Right lobe of liver (tissue), 6 donors: Measurements from ENCODE around the gene RCOR3. TPM values are rescaled to one million over a fixed set of nuclear protein-coding genes. Genes with fewer than 3 reads are reported as not detected.

ENCODE experiments used
- ATAC-seq, 4 donors: fragments of 200-7000 bp; cut with Tn5 transposase; one replicate each; pipeline ENCODE4 v1.9.1; 2020; ENCODE audit warnings: mild to moderate bottlenecking in 4 of 4, moderate library complexity in 4 of 4
- DNase-seq, 3 donors: peaks; one replicate each; pipeline ENCODE4 v3.0.0-alpha.2; 2020
- H3K27ac ChIP-seq, 3 donors: fragments of 200-600 bp; one replicate each; pipeline ENCODE4 v1.8.0; 2022
- H3K27me3 ChIP-seq, 2 donors: fragments of 200-600 bp; one replicate each; pipeline ENCODE4 v1.8.0; 2022
- H3K36me3 ChIP-seq, 4 donors: fragments of 200-600 bp; sonication (generic) in 1 of 4; one replicate each; pipeline versions ENCODE4 v1.5.1 to v1.8.0; 2017 to 2022; ENCODE audit warnings: control low read depth in 1 of 4
- H3K4me1 ChIP-seq, 4 donors: fragments of 200-600 bp; sonication (generic) in 1 of 4; one replicate each; pipeline versions ENCODE4 v1.5.1 to v1.8.0; 2017 to 2022; ENCODE audit warnings: control low read depth in 1 of 4
- H3K4me3 ChIP-seq, 3 donors: fragments of 200-600 bp; one replicate each; pipeline ENCODE4 v1.8.0; 2022
- H3K9me3 ChIP-seq, 4 donors: fragments of 200-600 bp; sonication (generic) in 1 of 4; one replicate each; pipeline versions ENCODE4 v1.5.1 to v1.8.0; 2017 to 2022; ENCODE audit warnings: control low read depth in 1 of 4
- CTCF ChIP-seq, 4 donors: fragments of 200-600 bp in 3 of 4; fragments of 450-650 bp in 1 of 4; IDR thresholded peaks; one replicate each; pipeline versions ENCODE4 v1.5.1 to v1.8.0; 2016 to 2022; ENCODE audit warnings: antibody characterized with exemption in 4 of 4, mild to moderate bottlenecking in 2 of 4
- POLR2A ChIP-seq: fragments of 450-650 bp; IDR thresholded peaks from one replicate; pipeline ENCODE4 v1.6.1; 2017; ENCODE audit warnings: antibody characterized with exemption, mild to moderate bottlenecking
- WGBS: methylation state at CpG from one replicate; pipeline ENCODE4 v1.1.6; 2018; ENCODE audit warnings: low coverage, low lambda C conversion rate; ENCODE audit not compliant: insufficient coverage; ENCODE audit errors: missing lambda C conversion rate; 5-methylcytosine and 5-hydroxymethylcytosine counted together
- intact Hi-C, 2 donors: fragments of 100-400 bp; cut with DNase I; formaldehyde crosslinking; loops; one replicate each; pipeline versions ENCODE4 v1.11.2 to v1.14.1; 2022
- total RNA-seq, 6 experiments: library from RNA; depleted of rRNA in 2 of 6; stranded (reverse); fragments of >200 nt in 2 of 6; fragmentation: NEBNext Ultra II Directional in 3 of 6; extraction: Animal tissue kit (Norgen Biotek cat#: 25700) in 3 of 6; gene quantifications; one replicate each; pipeline versions ENCODE4 v1.1.0 to v1.2.4, GENCODE V29; 2016 to 2023
- donor health status: DM: no; HTN: yes; CAD: no.
- donor health status: DM: no; HTN: no; CAD: no.
- donor health status: DM: no; HTN: no; CAD: no.
- donor health status: DM: no; HTN: yes; CAD: no.
- donor health status: DM: no; HTN: yes; CAD: no.

Gene RCOR3
- total RNA-seq, 6 experiments from 2014 or later: 13.0 to 24.6 (median 17.7) TPM

GRCh38 chr1:211292411-211292810, 33.2 kb downstream of the RCOR3 start:
- H3K36me3 ChIP-seq: peaks cover 8 to 69% (median 34%) of the 10 kb centered on the region in 4 donors
- 94% methylated on average over 2 of the region's 2 CpGs for WGBS

GRCh38 chr1:211296396-211296795, 37.2 kb downstream of the RCOR3 start:
- no peaks in the 10 kb centered on the region for H3K27me3 ChIP-seq
- ATAC-seq (no peak), DNase-seq (no peak)
- intact Hi-C loops: no loop called here
- TF ChIP-seq POLR2A: no peak
- TF ChIP-seq CTCF (IDR thresholded peaks at IDR 0.05): no peak
- no peak overlapping the region for H3K27ac ChIP-seq
- H3K4me3 ChIP-seq: no peak overlapping the region
- H3K36me3 ChIP-seq: peaks cover 0 to 63% (median 24%) of the 10 kb centered on the region in 4 donors
- H3K4me1 ChIP-seq: no peaks in the 10 kb centered on the region
- H3K9me3 ChIP-seq: no peaks in the 10 kb centered on the region

More at GRCh38 chr1:211292411-211292810, 33.2 kb downstream of the RCOR3 start:
- intact Hi-C loops: no loop called here
- Histone ChIP-seq H3K4me1 (no peaks in the 10 kb centered on the region), H3K27me3 (no peaks in the 10 kb centered on the region), H3K4me3 (no peak overlapping the region), H3K27ac (no peak overlapping the region), H3K9me3 (no peaks in the 10 kb centered on the region)
- DNase-seq (no peak), ATAC-seq (no peak)
- TF ChIP-seq POLR2A: no peak
- no peak for TF ChIP-seq CTCF (IDR thresholded peaks at IDR 0.05)

- Histone ChIP-seq H3K4me1 (no peaks in the 10 kb centered on the region), H3K4me3 (no peak overlapping the region), H3K36me3 (peaks cover 0 to 26% (median 4%) of the 10 kb centered on the region in 4 donors), H3K27me3 (no peaks in the 10 kb centered on the region), H3K9me3 (no peaks in the 10 kb centered on the region), H3K27ac (no peak overlapping the region)
- 93% methylated on average over 3 of the region's 3 CpGs for WGBS
- intact Hi-C loops: no loop called here
- ATAC-seq (peak in 1 of 4 donors; percentile 60), DNase-seq (no peak)
- TF ChIP-seq CTCF (IDR thresholded peaks at IDR 0.05) (no peak), POLR2A (no peak)
Measured at GRCh38 chr1:211305044-211305443, 45.9 kb downstream of the RCOR3 start.

- Histone ChIP-seq H3K27ac (no peak overlapping the region), H3K36me3 (peaks cover 0 to 25% (median 16%) of the 10 kb centered on the region in 4 donors), H3K4me3 (no peak overlapping the region), H3K9me3 (no peaks in the 10 kb centered on the region), H3K27me3 (no peaks in the 10 kb centered on the region), H3K4me1 (no peaks in the 10 kb centered on the region)
- TF ChIP-seq POLR2A (no peak), CTCF (IDR thresholded peaks at IDR 0.05) (no peak)
- no peak for DNase-seq
- intact Hi-C loops: no loop called here
- WGBS: 88% methylated on average over 3 of the region's 3 CpGs
- ATAC-seq: no peak
Measured at GRCh38 chr1:211309617-211310016, 50.5 kb downstream of the RCOR3 start.

- Histone ChIP-seq H3K36me3 (peaks cover 0 to 32% (median 15%) of the 10 kb centered on the region in 4 donors), H3K27ac (no peak overlapping the region), H3K9me3 (no peaks in the 10 kb centered on the region), H3K27me3 (no peaks in the 10 kb centered on the region), H3K4me1 (no peaks in the 10 kb centered on the region), H3K4me3 (no peak overlapping the region)
- intact Hi-C loops: no loop called here
- DNase-seq: no peak
- 92% methylated on average over 11 of the region's 11 CpGs for WGBS
- TF ChIP-seq CTCF (IDR thresholded peaks at IDR 0.05): no peak
- no peak for TF ChIP-seq POLR2A
- ATAC-seq: peak in 1 of 4 donors; percentile 6
Measured at GRCh38 chr1:211313392-211313791, 54.2 kb downstream of the RCOR3 start.
